HCT116 (cell line): ENCODE data around the gene RPS6KA6. TPM values are rescaled to one million over a fixed set of nuclear protein-coding genes. Genes with fewer than 3 reads are reported as not detected.

Experiments used
- ATAC-seq: fragments of 200-7000 bp; cut with Tn5 transposase; 2 replicates; pipeline ENCODE4 v1.9.1; 2020; ENCODE audit warnings: mild to moderate bottlenecking, moderate library complexity
- BruUV-seq: library from RNA; stranded (reverse); fragments of 400-500 nt; replicated peaks from 2 replicates; lab custom pipeline; 2021; lab: Mats Ljungman, UMichigan
- CTCF ChIA-PET: fragments of 300-600 bp; sonication (Branson Sonifier 250); formaldehyde crosslinking; loops from one replicate; lab custom pipeline; 2021; ENCODE audit warnings: antibody characterized with exemption; lab: Charles Lee
- POLR2A ChIA-PET: fragments of 300-600, 350-600 bp; sonication (Branson Sonifier 250); formaldehyde crosslinking; loops from one replicate; lab custom pipeline; 2021; ENCODE audit warnings: antibody characterized with exemption; lab: Charles Lee
- RAD21 ChIA-PET, 2 experiments: fragments of 300-600 bp; sonication (Branson Sonifier 250); formaldehyde crosslinking; loops; one replicate each; lab custom pipeline; 2023; ENCODE audit warnings: low total read pairs in 2 of 2; ENCODE audit not compliant: uncharacterized antibody in 2 of 2, unreplicated experiment in 2 of 2, low non-redundant PET in 1 of 2; lab: Charles Lee
- DNase-seq: peaks from one replicate; pipeline ENCODE4 v3.0.0-alpha.2; 2010; ENCODE audit warnings: low read depth, low spot score
- H2AFZ ChIP-seq: fragments of 200-600 bp; shearing (Covaris generic), sonication (generic); 2 replicates; pipeline ENCODE4 v1.6.1; 2017; ENCODE audit warnings: low read depth, mixed run types, mixed read lengths, antibody characterized with exemption, low read length; ENCODE audit not compliant: poor library complexity, severe bottlenecking
- H3K27ac ChIP-seq: 2 replicates; pipeline ENCODE4 v1.5.1; 2012; ENCODE audit warnings: low read depth, low read length
- H3K27me3 ChIP-seq: fragments of 200-600 bp; sonication (generic); 2 replicates; pipeline ENCODE4 v1.6.1; 2016; ENCODE audit warnings: mixed run types, low read length, mixed read lengths; ENCODE audit not compliant: insufficient read depth
- H3K36me3 ChIP-seq, 2 experiments: fragments of 200-500 bp in 1 of 2; fragments of 200-600 bp in 1 of 2; sonication (Bioruptor generic) in 1 of 2; sonication (generic) in 1 of 2; 2 replicates each; pipeline versions ENCODE4 v1.5.1 to v1.6.1; 2014 to 2016; ENCODE audit warnings: low read length in 2 of 2, inconsistent platforms in 1 of 2, mixed read lengths in 1 of 2, mixed run types in 1 of 2; ENCODE audit not compliant: insufficient read depth in 2 of 2, control insufficient read depth in 1 of 2
- H3K4me1 ChIP-seq, 2 experiments: fragments of 200-600 bp in 1 of 2; sonication (generic) in 1 of 2; 2 replicates each; pipeline versions ENCODE4 v1.5.1 to v1.6.1; 2012 to 2017; ENCODE audit warnings: low read length in 2 of 2, inconsistent platforms in 1 of 2, mild to moderate bottlenecking in 1 of 2, mixed read lengths in 1 of 2, mixed run types in 1 of 2, moderate library complexity in 1 of 2; ENCODE audit not compliant: insufficient read depth in 2 of 2, control insufficient read depth in 1 of 2
- H3K4me2 ChIP-seq: fragments of 200-600 bp; sonication (generic); 2 replicates; pipeline ENCODE4 v1.6.1; 2017; ENCODE audit warnings: mixed run types, low read length, mixed read lengths
- H3K4me3 ChIP-seq, 2 experiments: fragments of 200-600 bp in 1 of 2; sonication (generic) in 1 of 2; replicated peaks in 1 of 2; 2 replicates each; pipeline ENCODE4 v1.5.1; 2011 to 2016; ENCODE audit warnings: low read length in 2 of 2, control low read depth in 1 of 2, low read depth in 1 of 2, mild to moderate bottlenecking in 1 of 2, mixed read lengths in 1 of 2, mixed run types in 1 of 2
- H3K79me2 ChIP-seq: fragments of 200-600 bp; sonication (generic); 2 replicates; pipeline ENCODE4 v1.6.1; 2017; ENCODE audit warnings: mild to moderate bottlenecking, mixed run types, low read length, moderate library complexity, mixed read lengths; ENCODE audit not compliant: insufficient read depth
- H3K9ac ChIP-seq: fragments of 200-600 bp; sonication (generic); 2 replicates; pipeline ENCODE4 v1.6.1; 2016; ENCODE audit warnings: low read length, mixed read lengths
- H3K9me2 ChIP-seq: fragments of 200-600 bp; sonication (generic), shearing (Covaris generic); 2 replicates; pipeline ENCODE4 v1.6.1; 2017; ENCODE audit warnings: mixed run types, mild to moderate bottlenecking, moderate library complexity; ENCODE audit not compliant: insufficient read depth
- H3K9me3 ChIP-seq, 2 experiments: fragments of 200-500 bp in 1 of 2; fragments of 200-600 bp in 1 of 2; sonication (Bioruptor generic) in 1 of 2; sonication (generic) in 1 of 2; 2 replicates each; pipeline ENCODE4 v1.6.1; 2014 to 2017; ENCODE audit warnings: low read length in 2 of 2, mixed read lengths in 2 of 2, inconsistent platforms in 1 of 2, low read depth in 1 of 2, mild to moderate bottlenecking in 1 of 2, mixed run types in 1 of 2, moderate library complexity in 1 of 2; ENCODE audit not compliant: control insufficient read depth in 1 of 2, insufficient read depth in 1 of 2
- H4K20me1 ChIP-seq: fragments of 200-600 bp; sonication (generic), shearing (Covaris generic); 2 replicates; pipeline ENCODE4 v1.6.1; 2017; ENCODE audit warnings: mixed run types, mild to moderate bottlenecking, moderate library complexity; ENCODE audit not compliant: insufficient read depth
- CBX3 ChIP-seq: IDR thresholded peaks from 2 replicates; pipeline ENCODE4 v1.6.1; 2012; ENCODE audit warnings: low read depth
- ELF1 ChIP-seq: IDR thresholded peaks from 2 replicates; pipeline ENCODE4 v1.6.1; 2012; ENCODE audit warnings: low read depth, borderline replicate concordance
- EZH2 ChIP-seq: fragments of 200-600 bp; sonication (generic); IDR thresholded peaks from 2 replicates; pipeline ENCODE4 v1.6.1; 2017; ENCODE audit warnings: antibody characterized with exemption, mixed run types
- FOSL1 ChIP-seq: IDR thresholded peaks from 2 replicates; pipeline ENCODE4 v1.6.1; 2012; ENCODE audit warnings: low read depth
- POLR2A ChIP-seq: IDR thresholded peaks from 2 replicates; pipeline ENCODE4 v1.7.0; 2011; ENCODE audit warnings: borderline replicate concordance; ENCODE audit not compliant: insufficient read depth, insufficient read length; ENCODE audit errors: extremely low read depth
- POLR2AphosphoS5 ChIP-seq: IDR thresholded peaks from 2 replicates; pipeline ENCODE4 v1.6.1; 2011; ENCODE audit warnings: mild to moderate bottlenecking, low read depth, low read length, moderate library complexity
- SIN3A ChIP-seq: IDR thresholded peaks from 2 replicates; pipeline ENCODE4 v1.6.1; 2012; ENCODE audit warnings: low read depth
- YY1 ChIP-seq: IDR thresholded peaks from 2 replicates; pipeline ENCODE4 v1.6.1; 2011; ENCODE audit warnings: low read length, low read depth, moderate library complexity, mild to moderate bottlenecking; ENCODE audit not compliant: insufficient replicate concordance; ENCODE audit errors: extremely low read depth
- ZNF274 ChIP-seq: fragments of 200-500 bp; sonication (Bioruptor generic); IDR thresholded peaks from 2 replicates; pipeline ENCODE4 v1.6.1; 2014; ENCODE audit warnings: mild to moderate bottlenecking, low read depth, low read length, inconsistent platforms
- intact Hi-C: fragments of 100-400 bp; cut with micrococcal nuclease; formaldehyde crosslinking; loops from 2 replicates; pipeline ENCODE4 v1.10.0; 2022
- total RNA-seq: library from RNA; stranded (reverse); gene quantifications from one replicate; pipeline ENCODE4 v1.2.1, GENCODE V29; 2021; ENCODE audit not compliant: unreplicated experiment
- TF ChIP-seq, protein P1 (sequence below): IDR thresholded peaks from 2 replicates; pipeline ENCODE4 v1.6.1; 2012
- TF ChIP-seq, protein P2 (sequence below): IDR thresholded peaks from 2 replicates; pipeline ENCODE4 v1.6.1; 2011; ENCODE audit warnings: mild to moderate bottlenecking, low read length, moderate library complexity; ENCODE audit not compliant: insufficient replicate concordance; ENCODE audit errors: extremely low read depth
- TF ChIP-seq, protein P3 (sequence below), 3 experiments: fragments of 200-600 bp in 1 of 3; sonication (generic) in 1 of 3; IDR thresholded peaks in 2 of 3; conservative IDR thresholded peaks in 1 of 3; 2 replicates each; pipeline ENCODE4 v1.5.1; 2012 to 2017; ENCODE audit warnings: low read depth in 2 of 3, low read length in 2 of 3, antibody characterized with exemption in 1 of 3, borderline replicate concordance in 1 of 3, control low read depth in 1 of 3, mild to moderate bottlenecking in 1 of 3, mixed read lengths in 1 of 3, mixed run types in 1 of 3, moderate library complexity in 1 of 3; ENCODE audit not compliant: insufficient read depth in 1 of 3
- TF ChIP-seq, protein P4 (sequence below): IDR thresholded peaks from 2 replicates; pipeline ENCODE4 v1.6.1; 2012; ENCODE audit warnings: low read depth
- TF ChIP-seq, protein P5 (sequence below): IDR thresholded peaks from 2 replicates; pipeline ENCODE4 v1.6.1; 2012

The RPS6KA6 gene
- total RNA-seq, 1 experiment from 2014 or later, result not detected

DNA sequence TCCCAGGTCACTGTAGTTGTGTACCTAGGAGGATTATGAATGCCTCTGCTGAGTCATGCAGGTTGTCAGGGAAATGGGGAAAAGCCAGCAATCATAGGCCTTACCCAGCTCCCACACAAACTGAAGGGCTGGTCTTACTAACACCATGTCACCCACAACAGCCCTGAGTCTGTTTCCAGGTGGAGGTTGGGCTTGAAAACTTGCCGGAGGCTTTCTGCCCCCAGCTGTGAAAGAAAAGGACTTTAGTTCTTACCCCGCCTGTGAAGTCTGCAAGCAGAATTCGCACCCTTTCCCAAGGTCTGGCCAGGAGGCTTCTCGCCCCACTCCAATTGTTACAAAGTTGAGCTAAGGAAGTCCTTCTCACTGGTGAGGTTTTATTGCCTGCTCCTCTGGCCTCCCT lies 143.9 kb downstream of the RPS6KA6 start:
- Histone ChIP-seq H3K27ac (no peak overlapping the region), H3K36me3 (no peaks in the 10 kb centered on the region), H4K20me1 (no peaks in the 10 kb centered on the region), H3K79me2 (no peaks in the 10 kb centered on the region), H3K27me3 (no peaks in the 10 kb centered on the region), H3K9me3 (no peaks in the 10 kb centered on the region), H3K9me2 (no peaks in the 10 kb centered on the region), H3K9ac (no peak overlapping the region), H3K4me2 (no peak overlapping the region), H3K4me3 (no peak overlapping the region), H3K4me1 (no peaks in the 10 kb centered on the region), H2AFZ (no peak overlapping the region)
- TF ChIP-seq, protein P1, sequence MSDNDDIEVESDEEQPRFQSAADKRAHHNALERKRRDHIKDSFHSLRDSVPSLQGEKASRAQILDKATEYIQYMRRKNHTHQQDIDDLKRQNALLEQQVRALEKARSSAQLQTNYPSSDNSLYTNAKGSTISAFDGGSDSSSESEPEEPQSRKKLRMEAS, result no peak
- TF ChIP-seq, protein P2, sequence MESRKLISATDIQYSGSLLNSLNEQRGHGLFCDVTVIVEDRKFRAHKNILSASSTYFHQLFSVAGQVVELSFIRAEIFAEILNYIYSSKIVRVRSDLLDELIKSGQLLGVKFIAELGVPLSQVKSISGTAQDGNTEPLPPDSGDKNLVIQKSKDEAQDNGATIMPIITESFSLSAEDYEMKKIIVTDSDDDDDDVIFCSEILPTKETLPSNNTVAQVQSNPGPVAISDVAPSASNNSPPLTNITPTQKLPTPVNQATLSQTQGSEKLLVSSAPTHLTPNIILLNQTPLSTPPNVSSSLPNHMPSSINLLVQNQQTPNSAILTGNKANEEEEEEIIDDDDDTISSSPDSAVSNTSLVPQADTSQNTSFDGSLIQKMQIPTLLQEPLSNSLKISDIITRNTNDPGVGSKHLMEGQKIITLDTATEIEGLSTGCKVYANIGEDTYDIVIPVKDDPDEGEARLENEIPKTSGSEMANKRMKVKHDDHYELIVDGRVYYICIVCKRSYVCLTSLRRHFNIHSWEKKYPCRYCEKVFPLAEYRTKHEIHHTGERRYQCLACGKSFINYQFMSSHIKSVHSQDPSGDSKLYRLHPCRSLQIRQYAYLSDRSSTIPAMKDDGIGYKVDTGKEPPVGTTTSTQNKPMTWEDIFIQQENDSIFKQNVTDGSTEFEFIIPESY, result no peak
- TF ChIP-seq POLR2A (no peak), EZH2 (no peak), YY1 (no peak), POLR2AphosphoS5 (no peak), SIN3A (no peak), ELF1 (no peak), ZNF274 (no peak), FOSL1 (no peak), CBX3 (no peak)
- TF ChIP-seq, protein P3, sequence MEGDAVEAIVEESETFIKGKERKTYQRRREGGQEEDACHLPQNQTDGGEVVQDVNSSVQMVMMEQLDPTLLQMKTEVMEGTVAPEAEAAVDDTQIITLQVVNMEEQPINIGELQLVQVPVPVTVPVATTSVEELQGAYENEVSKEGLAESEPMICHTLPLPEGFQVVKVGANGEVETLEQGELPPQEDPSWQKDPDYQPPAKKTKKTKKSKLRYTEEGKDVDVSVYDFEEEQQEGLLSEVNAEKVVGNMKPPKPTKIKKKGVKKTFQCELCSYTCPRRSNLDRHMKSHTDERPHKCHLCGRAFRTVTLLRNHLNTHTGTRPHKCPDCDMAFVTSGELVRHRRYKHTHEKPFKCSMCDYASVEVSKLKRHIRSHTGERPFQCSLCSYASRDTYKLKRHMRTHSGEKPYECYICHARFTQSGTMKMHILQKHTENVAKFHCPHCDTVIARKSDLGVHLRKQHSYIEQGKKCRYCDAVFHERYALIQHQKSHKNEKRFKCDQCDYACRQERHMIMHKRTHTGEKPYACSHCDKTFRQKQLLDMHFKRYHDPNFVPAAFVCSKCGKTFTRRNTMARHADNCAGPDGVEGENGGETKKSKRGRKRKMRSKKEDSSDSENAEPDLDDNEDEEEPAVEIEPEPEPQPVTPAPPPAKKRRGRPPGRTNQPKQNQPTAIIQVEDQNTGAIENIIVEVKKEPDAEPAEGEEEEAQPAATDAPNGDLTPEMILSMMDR (IDR thresholded peaks at IDR 0.05 in 2 of 3, conservative IDR thresholded peaks at IDR 0.05 in 1 of 3; ENCODE audit: borderline replicate concordance in 1 of 3, insufficient read depth in 1 of 3, low read depth in 2 of 3, low read length in 2 of 3), result no peak
- TF ChIP-seq, protein P4, sequence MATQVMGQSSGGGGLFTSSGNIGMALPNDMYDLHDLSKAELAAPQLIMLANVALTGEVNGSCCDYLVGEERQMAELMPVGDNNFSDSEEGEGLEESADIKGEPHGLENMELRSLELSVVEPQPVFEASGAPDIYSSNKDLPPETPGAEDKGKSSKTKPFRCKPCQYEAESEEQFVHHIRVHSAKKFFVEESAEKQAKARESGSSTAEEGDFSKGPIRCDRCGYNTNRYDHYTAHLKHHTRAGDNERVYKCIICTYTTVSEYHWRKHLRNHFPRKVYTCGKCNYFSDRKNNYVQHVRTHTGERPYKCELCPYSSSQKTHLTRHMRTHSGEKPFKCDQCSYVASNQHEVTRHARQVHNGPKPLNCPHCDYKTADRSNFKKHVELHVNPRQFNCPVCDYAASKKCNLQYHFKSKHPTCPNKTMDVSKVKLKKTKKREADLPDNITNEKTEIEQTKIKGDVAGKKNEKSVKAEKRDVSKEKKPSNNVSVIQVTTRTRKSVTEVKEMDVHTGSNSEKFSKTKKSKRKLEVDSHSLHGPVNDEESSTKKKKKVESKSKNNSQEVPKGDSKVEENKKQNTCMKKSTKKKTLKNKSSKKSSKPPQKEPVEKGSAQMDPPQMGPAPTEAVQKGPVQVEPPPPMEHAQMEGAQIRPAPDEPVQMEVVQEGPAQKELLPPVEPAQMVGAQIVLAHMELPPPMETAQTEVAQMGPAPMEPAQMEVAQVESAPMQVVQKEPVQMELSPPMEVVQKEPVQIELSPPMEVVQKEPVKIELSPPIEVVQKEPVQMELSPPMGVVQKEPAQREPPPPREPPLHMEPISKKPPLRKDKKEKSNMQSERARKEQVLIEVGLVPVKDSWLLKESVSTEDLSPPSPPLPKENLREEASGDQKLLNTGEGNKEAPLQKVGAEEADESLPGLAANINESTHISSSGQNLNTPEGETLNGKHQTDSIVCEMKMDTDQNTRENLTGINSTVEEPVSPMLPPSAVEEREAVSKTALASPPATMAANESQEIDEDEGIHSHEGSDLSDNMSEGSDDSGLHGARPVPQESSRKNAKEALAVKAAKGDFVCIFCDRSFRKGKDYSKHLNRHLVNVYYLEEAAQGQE, result no peak
- TF ChIP-seq, protein P5, sequence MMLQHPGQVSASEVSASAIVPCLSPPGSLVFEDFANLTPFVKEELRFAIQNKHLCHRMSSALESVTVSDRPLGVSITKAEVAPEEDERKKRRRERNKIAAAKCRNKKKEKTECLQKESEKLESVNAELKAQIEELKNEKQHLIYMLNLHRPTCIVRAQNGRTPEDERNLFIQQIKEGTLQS, result no peak
- no TSS peak for BruUV-seq
- no peak for DNase-seq
- ATAC-seq, result no peak
- CTCF ChIA-PET, result no interaction called here
- POLR2A ChIA-PET, result no interaction called here
- intact Hi-C loops, result no loop called here
- RAD21 ChIA-PET, result no interaction called here
